ENCODE measurements around the gene HSPG2. TPM values are rescaled to one million over a fixed set of nuclear protein-coding genes. Genes with fewer than 3 reads are reported as not detected.
A peak's percentile ranks its signal among the peaks of the same experiment; 100 is the strongest.

HSPG2 gene
- total and polyA plus RNA-seq, 8 donors = 150 to 434 (median 196) TPM

DNA sequence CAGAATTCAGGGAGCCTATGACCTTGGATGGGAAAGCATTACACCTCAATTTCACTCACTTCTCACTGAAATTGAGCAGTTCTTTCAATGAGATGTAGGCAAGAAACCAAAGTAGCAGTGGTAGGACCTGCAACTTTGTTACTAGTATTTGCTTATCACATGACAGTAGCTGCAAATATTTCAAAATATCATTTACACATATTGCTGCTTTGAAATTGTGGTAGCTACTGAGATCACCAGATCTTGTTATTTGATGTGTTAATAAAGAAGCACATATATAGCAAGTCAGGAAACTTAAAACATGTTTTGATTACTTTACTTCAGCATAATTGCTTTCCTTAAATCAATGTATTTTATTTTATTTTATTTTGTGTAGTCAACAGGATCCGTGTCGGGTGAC lies 112.2 kb downstream of the HSPG2 start:
- ATAC-seq (no peak), DNase-seq (no peak)
- Histone ChIP-seq H3K27ac (no peak overlapping the region), H3K4me1 (no peaks in the 10 kb centered on the region), H3K27me3 (no peaks in the 10 kb centered on the region), H3K9me3 (no peaks in the 10 kb centered on the region), H3K36me3 (peaks cover 0 to 90% of the 10 kb centered on the region in 2 donors), H3K4me3 (no peak overlapping the region)
- intact Hi-C loops (cut with DNase I) = no loop called here
- TF ChIP-seq, protein P1, sequence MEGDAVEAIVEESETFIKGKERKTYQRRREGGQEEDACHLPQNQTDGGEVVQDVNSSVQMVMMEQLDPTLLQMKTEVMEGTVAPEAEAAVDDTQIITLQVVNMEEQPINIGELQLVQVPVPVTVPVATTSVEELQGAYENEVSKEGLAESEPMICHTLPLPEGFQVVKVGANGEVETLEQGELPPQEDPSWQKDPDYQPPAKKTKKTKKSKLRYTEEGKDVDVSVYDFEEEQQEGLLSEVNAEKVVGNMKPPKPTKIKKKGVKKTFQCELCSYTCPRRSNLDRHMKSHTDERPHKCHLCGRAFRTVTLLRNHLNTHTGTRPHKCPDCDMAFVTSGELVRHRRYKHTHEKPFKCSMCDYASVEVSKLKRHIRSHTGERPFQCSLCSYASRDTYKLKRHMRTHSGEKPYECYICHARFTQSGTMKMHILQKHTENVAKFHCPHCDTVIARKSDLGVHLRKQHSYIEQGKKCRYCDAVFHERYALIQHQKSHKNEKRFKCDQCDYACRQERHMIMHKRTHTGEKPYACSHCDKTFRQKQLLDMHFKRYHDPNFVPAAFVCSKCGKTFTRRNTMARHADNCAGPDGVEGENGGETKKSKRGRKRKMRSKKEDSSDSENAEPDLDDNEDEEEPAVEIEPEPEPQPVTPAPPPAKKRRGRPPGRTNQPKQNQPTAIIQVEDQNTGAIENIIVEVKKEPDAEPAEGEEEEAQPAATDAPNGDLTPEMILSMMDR (IDR thresholded peaks at IDR 0.05) = no peak

DNA sequence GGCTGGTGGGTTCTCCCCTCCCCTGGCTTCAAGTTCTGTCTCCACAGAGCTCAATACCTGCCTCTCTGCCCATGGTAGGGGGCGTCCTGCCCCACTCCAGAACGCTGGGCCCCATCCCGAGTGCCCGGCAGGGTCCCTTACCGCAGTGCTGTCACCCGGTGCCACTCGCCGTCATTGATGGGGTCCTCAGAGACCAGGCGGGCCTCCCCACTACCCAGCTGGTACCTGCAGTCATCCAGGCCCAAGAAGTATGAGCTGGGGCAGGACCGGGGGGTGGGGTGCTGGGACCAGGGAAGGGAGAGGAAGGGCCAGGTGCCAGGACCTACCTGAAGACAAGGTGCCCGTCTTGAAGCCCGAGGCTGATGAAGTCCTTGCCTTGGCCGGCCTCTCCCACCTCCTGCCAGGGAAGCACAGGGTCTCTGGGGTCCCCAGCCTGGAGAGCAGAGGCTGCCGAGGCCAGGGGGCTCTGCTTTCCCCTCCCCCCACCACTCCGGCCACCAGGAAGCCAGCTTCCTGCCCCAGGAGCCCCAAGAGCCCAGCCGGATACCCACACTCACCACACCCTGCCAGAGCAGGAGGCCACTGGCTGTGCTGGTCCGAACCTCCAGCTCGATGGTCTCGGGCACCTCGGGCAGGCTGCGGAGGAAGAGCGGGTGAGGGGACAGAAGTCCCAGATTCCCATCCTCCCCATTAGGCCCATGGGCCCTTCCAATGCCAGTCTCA lies 113.0 kb downstream of the HSPG2 start:
- peaks cover 0 to 82% of the 10 kb centered on the region in 2 donors for H3K36me3 ChIP-seq
- H3K27ac ChIP-seq = no peak overlapping the region

DNA sequence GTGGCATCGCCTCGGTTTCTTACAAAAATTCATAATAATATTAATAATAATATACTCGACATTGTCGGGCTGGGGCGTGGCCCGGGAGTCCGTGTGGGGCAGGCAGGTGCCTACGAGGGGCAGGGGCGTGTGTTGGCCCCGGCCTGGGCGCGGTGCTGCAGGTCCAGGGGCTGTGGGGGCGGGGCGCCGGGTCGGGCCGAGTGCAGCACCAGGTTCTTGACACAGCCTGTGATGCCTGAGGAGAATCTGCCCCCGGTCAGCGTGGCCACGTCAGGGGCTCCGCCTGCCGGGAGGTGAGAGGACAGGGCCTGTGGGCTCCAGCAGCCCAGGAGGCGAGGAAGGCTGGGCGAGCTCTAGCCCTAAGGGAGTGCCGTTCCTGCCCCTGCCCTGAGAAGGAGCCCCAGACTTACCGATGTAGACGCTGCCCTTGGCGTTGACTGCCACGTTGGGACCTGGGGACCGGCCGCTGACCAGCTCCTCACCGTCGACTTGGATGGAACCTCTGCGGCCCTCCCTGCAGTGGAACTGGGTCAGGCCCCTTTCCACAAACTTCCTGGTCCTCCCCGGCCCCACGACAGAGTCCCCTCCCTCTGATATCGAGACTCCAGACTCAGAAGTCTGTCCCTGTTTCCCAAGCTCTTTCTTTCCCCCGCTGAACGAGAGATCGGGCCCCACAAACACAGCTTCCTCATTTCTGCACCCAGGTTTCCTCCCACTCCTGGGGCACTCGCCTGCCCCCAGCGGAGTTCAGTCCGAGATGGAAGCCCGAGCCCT lies 113.7 kb downstream of the HSPG2 start:
- intact Hi-C loops (cut with DNase I) = no loop called here
- peaks cover 0 to 74% of the 10 kb centered on the region in 2 donors for H3K36me3 ChIP-seq
- peak; percentile 9 for ATAC-seq

More for the DNA sequence above, 113.0 kb downstream of the HSPG2 start:
- TF ChIP-seq, protein P1 (IDR thresholded peaks at IDR 0.05) = no peak
- Histone ChIP-seq H3K9me3 (no peaks in the 10 kb centered on the region), H3K27me3 (no peaks in the 10 kb centered on the region), H3K4me1 (peaks cover 0 to under 1% of the 10 kb centered on the region in 2 donors), H3K4me3 (no peak overlapping the region)
- intact Hi-C loops (cut with DNase I) = no loop called here
- DNase-seq (no peak), ATAC-seq (no peak)

DNA sequence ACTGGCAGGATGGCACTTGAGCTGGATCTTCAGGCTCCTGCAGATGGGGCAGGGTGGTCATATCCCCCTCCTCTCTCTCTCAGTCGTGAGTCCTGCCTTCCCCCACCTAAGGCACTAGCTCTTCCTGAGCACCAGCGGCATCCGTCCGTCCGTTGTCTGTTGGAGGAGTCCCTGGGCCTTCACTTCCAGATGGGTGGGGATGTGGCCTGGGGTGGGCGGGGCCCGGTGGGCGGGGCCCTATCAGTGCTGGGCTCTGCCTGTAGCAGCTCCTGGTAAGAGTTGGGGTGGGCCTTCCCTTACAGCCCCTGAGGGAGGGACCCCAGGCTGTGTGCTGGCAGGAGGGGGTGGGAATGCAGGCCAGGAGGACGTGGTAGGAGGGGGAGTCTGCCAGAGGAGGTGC lies 114.8 kb downstream of the HSPG2 start:
- Histone ChIP-seq H3K36me3 (peaks cover 0 to 64% of the 10 kb centered on the region in 2 donors), H3K9me3 (no peaks in the 10 kb centered on the region), H3K27me3 (no peaks in the 10 kb centered on the region), H3K27ac (no peak overlapping the region), H3K4me1 (peaks cover 0 to 4% of the 10 kb centered on the region in 2 donors), H3K4me3 (no peak overlapping the region)
- TF ChIP-seq, protein P1 (IDR thresholded peaks at IDR 0.05) = no peak
- peak; percentile 24 for ATAC-seq
- DNase-seq = no peak
- intact Hi-C loops (cut with DNase I) = no loop called here

More for the DNA sequence above, 113.7 kb downstream of the HSPG2 start:
- Histone ChIP-seq H3K27ac (no peak overlapping the region), H3K27me3 (no peaks in the 10 kb centered on the region), H3K9me3 (no peaks in the 10 kb centered on the region), H3K4me3 (no peak overlapping the region), H3K4me1 (peaks cover 0 to 4% of the 10 kb centered on the region in 2 donors)
- DNase-seq = no peak
- TF ChIP-seq, protein P1 (IDR thresholded peaks at IDR 0.05) = no peak

DNA sequence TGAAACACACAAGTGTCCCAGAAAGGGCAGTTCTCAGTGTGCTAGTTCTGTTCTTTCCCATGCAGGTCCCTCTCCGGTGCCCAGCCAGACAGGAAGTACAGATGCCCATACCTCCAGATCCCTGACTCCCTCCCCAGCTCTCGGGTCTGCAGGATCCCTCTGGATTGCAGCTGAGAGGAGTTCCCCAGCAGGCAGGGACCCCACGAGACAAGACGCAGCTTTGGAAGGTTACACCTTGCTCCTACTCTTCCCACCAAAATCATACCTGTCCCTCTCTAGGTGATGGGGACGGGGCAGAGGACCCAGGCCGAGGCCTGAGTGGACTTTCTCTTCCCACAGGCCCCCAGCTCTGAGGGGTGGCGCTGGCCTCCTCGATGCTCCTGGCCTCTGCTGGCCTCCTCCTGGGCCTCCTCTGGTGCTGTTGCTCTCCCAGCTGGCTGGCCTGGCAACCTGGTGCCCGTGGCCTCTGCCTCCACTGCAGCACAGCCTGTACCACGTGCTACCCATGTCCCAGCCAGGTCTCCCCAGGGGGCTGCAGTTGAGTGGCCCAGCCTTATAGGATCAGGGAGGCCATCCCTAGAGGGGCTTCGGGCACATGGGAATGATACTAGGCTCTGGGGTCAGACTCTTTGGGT lies 115.6 kb downstream of the HSPG2 start:
- Histone ChIP-seq H3K4me3 (no peak overlapping the region), H3K27ac (no peak overlapping the region), H3K4me1 (peaks cover 0 to 4% of the 10 kb centered on the region in 2 donors), H3K36me3 (peaks cover 0 to 55% of the 10 kb centered on the region in 2 donors), H3K27me3 (no peaks in the 10 kb centered on the region), H3K9me3 (no peaks in the 10 kb centered on the region)
- peak; percentile 3 for ATAC-seq
- TF ChIP-seq, protein P1 (IDR thresholded peaks at IDR 0.05) = no peak
- intact Hi-C loops (cut with DNase I) = no loop called here
- no peak for DNase-seq

Measured in left lung (tissue), 10 donors.